Cardiac muscle cell (in vitro differentiated cells and primary cell): ENCODE results near the gene DMRT1. TPM values are rescaled to one million over a fixed set of nuclear protein-coding genes. Genes with fewer than 3 reads are reported as not detected.

Source experiments
- DNase-seq, 2 donors: peaks; one replicate each; pipeline versions ENCODE4 v3.0.0 to v3.0.0-alpha.2; 2010 to 2017; ENCODE audit warnings: low read depth in 1 of 2, low spot score in 1 of 2
- H3K27ac ChIP-seq: fragments of 200-600 bp; sonication (generic); 2 replicates; pipeline ENCODE4 v1.5.1; 2016
- H3K27me3 ChIP-seq: fragments of 200-600 bp; sonication (generic); 2 replicates; pipeline ENCODE4 v1.6.0; 2016; ENCODE audit warnings: control low read depth
- H3K36me3 ChIP-seq: fragments of 200-600 bp; sonication (generic); 2 replicates; pipeline ENCODE4 v1.5.1; 2016; ENCODE audit warnings: control low read depth
- H3K4me1 ChIP-seq: fragments of 200-600 bp; sonication (generic); 2 replicates; pipeline ENCODE4 v1.8.1; 2017; ENCODE audit warnings: low read depth, mild to moderate bottlenecking, mixed run types
- H3K4me3 ChIP-seq: fragments of 200-600 bp; sonication (generic); 2 replicates; pipeline ENCODE4 v1.5.1; 2016; ENCODE audit warnings: mild to moderate bottlenecking
- H3K9me3 ChIP-seq: fragments of 200-600 bp; sonication (generic); 2 replicates; pipeline ENCODE4 v1.5.1; 2017; ENCODE audit warnings: low read depth, mild to moderate bottlenecking, control low read depth
- CTCF ChIP-seq: IDR thresholded peaks from 2 replicates; pipeline ENCODE4 v1.5.1; 2012; ENCODE audit warnings: low read depth, mild to moderate bottlenecking, low read length
- polyA plus RNA-seq: library from polyadenylated mRNA; unstranded; fragments of >200 nt; fragmentation: Nextera tagmentation; extraction: Ambion mirVana; gene quantifications from 2 replicates; pipeline ENCODE4 v1.2.1, GENCODE V29; 2016
- total RNA-seq: library from RNA; depleted of rRNA; stranded (reverse); fragments of >200 nt; gene quantifications from 2 replicates; pipeline ENCODE4 v1.2.3, GENCODE V29; 2016

Gene DMRT1
- total and polyA plus RNA-seq, 2 experiments from 2014 or later, result not detected

GRCh38 chr9:926976-927375 is 85.5 kb downstream of the DMRT1 start:
- Histone ChIP-seq H3K9me3 (no peaks in the 10 kb centered on the region), H3K27me3 (no peaks in the 10 kb centered on the region), H3K4me3 (no peak overlapping the region), H3K36me3 (no peaks in the 10 kb centered on the region), H3K4me1 (no peaks in the 10 kb centered on the region), H3K27ac (no peak overlapping the region)
- no peak for DNase-seq
- TF ChIP-seq CTCF, result no peak

DNA sequence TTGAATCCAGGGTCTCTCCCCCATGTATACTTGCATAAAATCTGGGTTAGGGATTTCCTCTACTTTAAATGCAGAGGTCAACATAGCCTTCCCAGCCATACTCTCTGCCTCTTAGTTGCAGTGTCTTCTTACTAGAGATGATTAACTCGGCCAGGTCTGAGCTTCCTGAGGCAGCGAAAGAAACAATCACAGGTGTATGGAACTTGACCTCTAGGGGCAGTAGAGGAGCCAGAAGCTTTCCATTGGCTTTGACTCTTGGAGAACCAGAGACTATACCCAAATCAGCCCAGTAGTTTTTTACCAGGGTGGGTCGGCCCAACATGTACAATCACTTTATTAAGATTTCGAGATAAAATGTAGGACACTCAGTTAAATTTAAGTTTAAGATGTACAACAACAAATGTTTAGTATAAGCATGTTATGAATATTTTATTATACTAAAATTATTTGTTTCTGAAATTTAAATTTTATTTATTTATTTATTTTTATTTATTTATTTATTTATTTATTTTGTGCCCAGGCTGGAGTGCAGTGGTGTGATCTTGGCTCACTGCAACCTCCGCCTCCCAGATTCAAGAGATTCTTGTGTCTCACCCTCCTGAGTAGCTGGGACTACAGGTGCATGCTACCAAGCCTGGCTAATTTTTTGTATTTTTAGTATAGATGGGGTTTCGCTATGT is 87.0 kb downstream of the DMRT1 start:
- peak; percentile 44 for TF ChIP-seq CTCF
- no peak overlapping the region for H3K4me3 ChIP-seq
- DNase-seq, result peak; percentile 1 to 53
- no peak overlapping the region for H3K27ac ChIP-seq
- H3K27me3 ChIP-seq, result no peaks in the 10 kb centered on the region
- H3K36me3 ChIP-seq, result no peaks in the 10 kb centered on the region
- no peaks in the 10 kb centered on the region for H3K4me1 ChIP-seq
- H3K9me3 ChIP-seq, result no peaks in the 10 kb centered on the region

DNA sequence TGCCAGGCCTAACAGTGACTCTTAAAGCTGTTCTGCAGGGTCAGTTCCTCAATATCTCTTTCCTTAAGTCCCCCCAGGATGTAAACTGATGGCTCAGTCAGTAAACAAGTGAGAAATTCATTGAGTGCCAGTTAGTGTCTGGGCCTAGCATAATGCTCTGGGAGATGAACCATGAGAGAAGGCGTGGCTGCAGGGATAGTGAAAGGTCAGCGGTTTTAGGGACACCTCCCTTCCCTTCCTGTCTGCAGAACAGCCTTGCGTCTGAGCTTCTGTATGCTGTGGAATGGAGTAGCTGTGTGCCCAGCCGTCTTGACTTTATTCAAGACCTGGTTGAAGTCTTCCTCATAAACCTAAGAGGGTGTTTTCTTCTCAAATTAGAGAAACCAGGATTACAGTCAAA is 88.2 kb downstream of the DMRT1 start:
- Histone ChIP-seq H3K9me3 (no peaks in the 10 kb centered on the region), H3K36me3 (no peaks in the 10 kb centered on the region), H3K4me3 (no peak overlapping the region), H3K27me3 (no peaks in the 10 kb centered on the region), H3K27ac (no peak overlapping the region), H3K4me1 (no peaks in the 10 kb centered on the region)
- TF ChIP-seq CTCF, result no peak
- DNase-seq, result no peak

GRCh38 chr9:933356-933755 is 91.9 kb downstream of the DMRT1 start:
- Histone ChIP-seq H3K36me3 (no peaks in the 10 kb centered on the region), H3K27me3 (no peaks in the 10 kb centered on the region), H3K27ac (no peak overlapping the region), H3K9me3 (no peaks in the 10 kb centered on the region), H3K4me3 (no peak overlapping the region), H3K4me1 (peaks cover 10% of the 10 kb centered on the region)
- TF ChIP-seq CTCF, result no peak
- no peak for DNase-seq

DNA sequence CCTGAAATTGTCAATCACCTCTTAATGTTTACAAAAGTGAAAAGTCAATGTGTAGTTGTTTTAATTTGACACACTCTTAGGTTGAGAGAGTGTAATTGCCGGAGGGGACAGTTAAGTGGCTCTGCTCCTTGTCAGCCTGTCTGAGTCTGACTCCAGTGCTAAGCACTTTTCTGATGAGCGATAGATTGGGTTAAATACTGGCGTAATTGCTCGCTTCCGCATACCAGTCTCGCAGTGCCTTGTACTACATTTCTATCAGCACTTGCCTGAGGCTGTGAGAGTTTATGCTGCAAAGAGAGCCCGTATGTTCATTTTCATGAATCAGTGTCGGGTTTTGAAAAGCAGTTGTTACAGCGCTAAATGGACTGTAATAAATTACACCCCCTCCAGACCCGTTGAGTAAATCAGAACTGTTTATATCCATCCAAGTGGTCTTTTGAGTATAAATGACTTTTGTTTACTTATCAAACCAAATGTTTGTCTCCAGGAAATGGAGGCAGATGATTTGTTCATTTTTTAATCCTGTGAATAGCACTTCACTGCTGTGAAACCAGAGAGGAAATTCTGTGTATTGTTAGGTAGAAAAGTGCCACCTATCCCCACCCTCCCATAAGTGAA is 94.0 kb downstream of the DMRT1 start:
- Histone ChIP-seq H3K36me3 (no peaks in the 10 kb centered on the region), H3K9me3 (no peaks in the 10 kb centered on the region), H3K27me3 (no peaks in the 10 kb centered on the region), H3K27ac (peak overlapping the region; percentile 26), H3K4me3 (no peak overlapping the region), H3K4me1 (peaks cover 10% of the 10 kb centered on the region)
- peak; percentile 15 to 73 for DNase-seq
- no peak for TF ChIP-seq CTCF
